H54 (cell line): Measurements from ENCODE around the gene RGP1.
A peak's percentile ranks its signal among the peaks of the same experiment; 100 is the strongest.

Source experiments
- DNase-seq: peaks from one replicate; pipeline ENCODE4 v3.0.0; 2011; ENCODE audit warnings: low spot score, mixed read lengths; ENCODE audit not compliant: insufficient read length
- FAIRE-seq: peaks from 3 replicates; lab custom pipeline; 2011; peaks lifted over from hg19 to GRCh38; lab: Jason Lieb, UNC
- POLR2A ChIP-seq: IDR thresholded peaks from 2 replicates; pipeline ENCODE4 v1.6.1; 2011; ENCODE audit warnings: low read depth, mild to moderate bottlenecking, low read length

The RGP1 gene

GRCh38 chr9:35781066-35781465 lies 32.0 kb downstream of the RGP1 start:
- FAIRE-seq = no peak
- no peak for DNase-seq
- no peak for TF ChIP-seq POLR2A

GRCh38 chr9:35783418-35783817 lies 34.3 kb downstream of the RGP1 start:
- TF ChIP-seq POLR2A = no peak
- DNase-seq = no peak
- FAIRE-seq = no peak

DNA sequence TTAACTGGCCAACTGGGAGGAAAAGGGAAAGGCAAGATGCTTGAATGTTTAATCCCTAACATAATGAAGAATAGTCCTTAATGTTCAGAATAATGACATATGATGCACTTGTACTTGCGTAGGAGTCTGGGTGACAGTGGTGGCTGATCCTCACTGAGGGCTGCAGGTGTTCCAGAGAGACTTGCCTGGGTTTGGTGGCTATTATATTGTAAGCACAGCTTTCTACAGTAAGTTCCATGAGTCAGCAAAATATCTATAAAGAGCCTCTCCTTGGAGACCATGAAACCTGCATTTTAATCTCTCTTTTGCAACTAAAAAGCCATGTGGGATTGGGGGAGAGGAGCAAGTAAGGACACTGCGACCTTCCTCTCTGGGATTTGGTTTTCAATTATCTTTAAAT lies 40.5 kb downstream of the RGP1 start:
- TF ChIP-seq POLR2A = no peak
- no peak for FAIRE-seq
- DNase-seq = no peak

DNA sequence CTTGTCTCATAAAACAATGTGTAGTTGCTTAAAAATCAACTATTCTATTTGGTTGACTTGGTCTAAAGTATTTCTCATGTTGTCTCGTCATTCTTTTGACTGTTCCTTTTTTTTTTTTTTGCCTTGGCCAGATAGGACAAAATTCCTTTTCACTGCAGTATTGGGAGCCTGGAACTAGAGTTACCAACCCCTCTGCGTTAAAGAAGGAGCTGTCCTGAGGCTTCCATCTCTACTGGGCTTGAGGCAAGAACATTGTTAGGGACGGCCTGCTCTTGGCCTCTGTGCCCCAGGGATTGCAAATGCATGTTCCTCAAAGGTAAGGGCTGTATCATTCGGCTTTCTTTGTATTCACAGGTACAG lies 40.9 kb downstream of the RGP1 start:
- FAIRE-seq = no peak

DNA sequence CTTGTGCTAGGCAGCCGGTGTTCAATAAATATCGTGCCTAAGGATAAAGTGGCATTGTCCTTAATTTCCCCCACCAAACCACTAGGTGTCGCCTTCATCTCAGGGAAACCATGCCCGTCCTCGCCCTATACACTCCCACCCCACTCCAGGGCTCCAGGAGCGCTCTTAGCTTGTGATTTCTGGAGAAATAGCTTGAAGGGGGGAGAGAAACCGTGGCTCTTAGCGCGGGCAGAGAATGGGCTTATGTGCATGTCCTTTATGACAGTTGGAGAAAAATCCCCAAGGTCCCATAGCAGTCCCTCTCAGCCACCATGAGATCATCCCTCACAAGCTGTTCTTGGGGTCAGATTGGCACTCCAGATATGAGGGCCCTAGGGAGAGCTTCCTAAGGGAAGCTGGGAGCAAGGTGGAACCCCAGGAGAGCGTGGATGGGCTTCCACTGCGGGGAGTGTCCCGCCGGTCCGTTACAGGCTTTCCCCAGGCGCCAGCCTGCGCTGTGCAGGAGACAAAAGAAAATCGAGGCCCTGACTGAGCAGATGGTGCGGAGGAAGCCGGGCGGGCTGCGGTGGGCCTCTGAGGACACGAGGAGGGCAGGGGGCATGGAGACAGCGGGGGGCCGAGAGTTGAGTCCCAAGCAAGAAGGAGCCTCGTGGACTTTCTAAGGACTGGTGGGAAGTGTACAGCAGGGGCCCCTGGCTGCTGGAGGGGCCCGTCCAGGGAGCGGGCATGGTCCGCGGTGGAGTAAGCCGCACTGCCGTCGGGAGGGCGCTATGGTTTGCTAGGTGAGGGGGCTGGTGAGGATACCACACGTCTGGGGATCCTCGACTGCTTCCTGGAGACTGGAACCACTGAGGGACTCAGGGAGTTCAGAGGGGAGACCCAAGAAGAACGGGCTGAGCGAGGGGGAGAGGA lies 41.6 kb downstream of the RGP1 start:
- peak; percentile 92 for FAIRE-seq
- no peak for TF ChIP-seq POLR2A
- DNase-seq = peak; percentile 55

More for the DNA sequence above, 40.9 kb downstream of the RGP1 start:
- DNase-seq = no peak
- no peak for TF ChIP-seq POLR2A

DNA sequence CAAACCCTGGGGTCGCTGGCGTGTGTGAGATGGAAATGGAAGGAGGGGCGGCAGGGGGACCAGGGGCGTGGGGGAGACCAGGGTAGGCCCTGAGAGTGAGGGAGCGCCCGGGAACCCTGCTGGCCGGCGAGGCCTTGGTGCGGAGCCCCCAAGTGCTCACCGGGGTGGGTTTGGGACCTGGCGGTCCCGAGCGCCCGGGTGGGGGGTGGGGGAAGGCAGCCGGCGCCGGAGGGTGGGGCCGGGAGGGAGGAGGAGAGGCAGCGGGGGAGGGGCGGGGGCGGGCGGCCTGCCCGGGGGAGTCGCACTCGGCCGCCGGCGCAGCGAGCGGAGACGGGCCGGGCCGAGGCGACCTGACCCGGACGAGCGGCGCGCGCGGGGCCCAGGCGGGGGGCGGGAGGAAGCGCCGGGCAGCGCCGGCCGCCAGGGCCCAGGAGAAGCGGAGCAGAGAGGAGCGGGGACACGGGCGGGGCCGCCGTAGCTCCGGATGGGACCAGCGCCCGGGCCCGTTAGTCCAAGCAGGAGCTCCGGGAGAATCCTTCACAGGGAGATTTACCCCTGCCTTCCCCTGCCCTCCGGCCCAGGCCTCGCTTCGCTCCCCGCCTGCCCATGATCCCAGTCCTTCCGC lies 42.3 kb downstream of the RGP1 start, which contains the start of gene NPR2:
Gene NPR2 (plus strand): TSS at position 295 of the 625 bp plus-strand sequence. CDS start 818 bp downstream, outside the sequence.
- no peak for TF ChIP-seq POLR2A
- DNase-seq (no peak), FAIRE-seq (no peak)

DNA sequence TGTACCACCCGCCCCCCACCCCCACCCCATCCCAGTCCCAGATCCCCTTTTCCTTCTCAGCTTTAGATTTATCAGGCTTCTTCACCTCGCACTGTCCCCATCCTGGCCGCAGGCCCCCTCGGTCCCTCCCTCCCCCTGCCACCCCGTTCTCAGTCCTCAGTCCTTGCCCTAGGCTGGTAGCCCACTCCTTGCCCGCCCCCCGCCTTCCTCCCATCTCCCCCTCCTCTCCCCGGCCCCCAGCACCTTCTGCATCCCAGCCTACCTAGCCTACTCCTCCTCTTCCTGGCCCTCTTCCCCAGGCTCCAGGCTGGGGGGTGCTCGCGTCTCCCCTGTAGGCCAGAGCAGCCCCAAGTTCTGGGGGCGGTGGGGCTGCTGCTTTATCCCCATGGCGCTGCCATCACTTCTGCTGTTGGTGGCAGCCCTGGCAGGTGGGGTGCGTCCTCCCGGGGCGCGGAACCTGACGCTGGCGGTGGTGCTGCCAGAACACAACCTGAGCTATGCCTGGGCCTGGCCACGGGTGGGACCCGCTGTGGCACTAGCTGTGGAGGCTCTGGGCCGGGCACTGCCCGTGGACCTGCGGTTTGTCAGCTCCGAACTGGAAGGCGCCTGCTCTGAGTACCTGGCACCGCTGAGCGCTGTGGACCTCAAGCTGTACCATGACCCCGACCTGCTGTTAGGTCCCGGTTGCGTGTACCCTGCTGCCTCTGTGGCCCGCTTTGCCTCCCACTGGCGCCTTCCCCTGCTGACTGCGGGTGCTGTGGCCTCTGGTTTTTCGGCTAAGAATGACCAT lies 43.1 kb downstream of the RGP1 start:
- DNase-seq = no peak
- no peak for FAIRE-seq
- TF ChIP-seq POLR2A = no peak

GRCh38 chr9:35792826-35793225 lies 43.7 kb downstream of the RGP1 start:
- FAIRE-seq (no peak), DNase-seq (no peak)
- TF ChIP-seq POLR2A = no peak

- DNase-seq = no peak
- FAIRE-seq = no peak
- no peak for TF ChIP-seq POLR2A
Measured at GRCh38 chr9:35793461-35793860, 44.4 kb downstream of the RGP1 start.

GRCh38 chr9:35795695-35796094 lies 46.6 kb downstream of the RGP1 start:
- DNase-seq = no peak
- FAIRE-seq = peak; percentile 86
- no peak for TF ChIP-seq POLR2A

DNA sequence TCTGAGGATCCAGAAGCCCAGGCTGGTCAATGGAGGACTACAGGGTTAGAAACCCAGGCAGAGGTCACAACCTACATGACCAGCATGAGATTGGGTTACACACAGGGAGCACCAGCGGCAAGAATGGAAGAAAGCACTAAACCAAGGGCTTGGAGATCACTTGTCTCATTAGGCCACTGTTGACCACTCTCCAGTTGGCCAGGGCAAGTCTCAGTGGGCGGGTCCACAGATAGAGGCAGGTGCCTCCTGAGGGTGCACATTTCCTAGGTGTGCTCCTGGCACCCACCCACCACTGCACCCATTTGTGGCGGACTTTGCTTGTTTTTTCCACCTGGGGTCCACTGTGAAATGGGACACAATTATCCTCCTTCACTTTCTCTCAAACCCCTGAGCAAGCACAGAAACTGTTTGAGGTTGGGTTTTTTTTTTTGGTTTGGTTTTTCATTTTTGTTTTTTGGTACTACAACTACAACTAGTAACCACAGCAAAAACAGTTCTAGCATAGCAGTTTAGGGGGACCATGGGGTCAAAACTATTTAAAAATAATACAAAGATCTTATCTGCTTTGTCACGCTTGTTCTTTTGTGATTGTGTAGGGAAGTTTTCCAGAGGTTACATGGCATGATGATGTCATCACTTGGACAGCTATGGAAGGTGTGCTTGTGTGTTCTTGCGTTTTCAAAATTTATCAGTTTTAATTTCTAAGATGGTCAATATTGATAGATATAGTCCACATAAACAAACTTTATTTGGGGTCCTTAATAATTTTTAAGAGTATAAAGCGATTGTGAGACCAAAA lies 48.4 kb downstream of the RGP1 start:
- FAIRE-seq = no peak
- TF ChIP-seq POLR2A = no peak

GRCh38 chr9:35798658-35799374 lies 49.7 kb downstream of the RGP1 start:
- no peak for TF ChIP-seq POLR2A
- peak; percentile 25 for DNase-seq
- peak; percentile 60 for FAIRE-seq

More for the DNA sequence above, 48.4 kb downstream of the RGP1 start:
- DNase-seq = no peak
